Right lobe of liver (tissue), 4 donors: ENCODE measurements around the gene HIPK3.

Source experiments
- POLR2A ChIP-seq: fragments of 450-650 bp; IDR thresholded peaks from one replicate; pipeline ENCODE4 v1.6.1; 2017; ENCODE audit warnings: antibody characterized with exemption, mild to moderate bottlenecking
- TF ChIP-seq, protein P1 (sequence below), 4 donors: fragments of 200-600 bp in 3 of 4; fragments of 450-650 bp in 1 of 4; IDR thresholded peaks; one replicate each; pipeline versions ENCODE4 v1.5.1 to v1.8.0; 2016 to 2022; ENCODE audit warnings: antibody characterized with exemption in 4 of 4, mild to moderate bottlenecking in 2 of 4
- donor health status: DM: no; HTN: no; CAD: no.
- donor health status: DM: no; HTN: no; CAD: no.
- donor health status: DM: no; HTN: yes; CAD: no.

DNA sequence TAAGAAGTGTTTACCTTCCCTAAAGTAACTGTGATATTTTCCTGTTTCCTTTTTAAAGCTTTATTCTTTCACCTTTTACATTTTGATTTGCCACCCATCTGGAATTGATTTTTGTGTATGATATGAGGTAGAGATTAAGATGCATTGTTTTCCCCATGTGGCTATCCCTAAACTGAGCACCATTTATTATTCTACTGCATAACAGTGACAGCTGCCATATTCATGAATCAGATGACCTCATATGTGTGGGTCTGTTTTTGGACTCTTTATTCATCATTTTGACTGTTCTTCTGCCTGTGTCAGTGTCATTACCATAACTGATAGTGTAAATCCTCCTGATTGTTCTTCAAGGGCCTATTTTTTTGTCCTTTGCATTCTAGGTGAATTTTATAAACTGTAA, 50.8 kb downstream of the HIPK3 start:
- TF ChIP-seq, protein P1, sequence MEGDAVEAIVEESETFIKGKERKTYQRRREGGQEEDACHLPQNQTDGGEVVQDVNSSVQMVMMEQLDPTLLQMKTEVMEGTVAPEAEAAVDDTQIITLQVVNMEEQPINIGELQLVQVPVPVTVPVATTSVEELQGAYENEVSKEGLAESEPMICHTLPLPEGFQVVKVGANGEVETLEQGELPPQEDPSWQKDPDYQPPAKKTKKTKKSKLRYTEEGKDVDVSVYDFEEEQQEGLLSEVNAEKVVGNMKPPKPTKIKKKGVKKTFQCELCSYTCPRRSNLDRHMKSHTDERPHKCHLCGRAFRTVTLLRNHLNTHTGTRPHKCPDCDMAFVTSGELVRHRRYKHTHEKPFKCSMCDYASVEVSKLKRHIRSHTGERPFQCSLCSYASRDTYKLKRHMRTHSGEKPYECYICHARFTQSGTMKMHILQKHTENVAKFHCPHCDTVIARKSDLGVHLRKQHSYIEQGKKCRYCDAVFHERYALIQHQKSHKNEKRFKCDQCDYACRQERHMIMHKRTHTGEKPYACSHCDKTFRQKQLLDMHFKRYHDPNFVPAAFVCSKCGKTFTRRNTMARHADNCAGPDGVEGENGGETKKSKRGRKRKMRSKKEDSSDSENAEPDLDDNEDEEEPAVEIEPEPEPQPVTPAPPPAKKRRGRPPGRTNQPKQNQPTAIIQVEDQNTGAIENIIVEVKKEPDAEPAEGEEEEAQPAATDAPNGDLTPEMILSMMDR (IDR thresholded peaks at IDR 0.05): no peak
- TF ChIP-seq POLR2A: no peak
